Lower lobe of right lung (tissue), 2 donors: ENCODE results near the gene ANKRD55. TPM values are rescaled to one million over a fixed set of nuclear protein-coding genes. Genes with fewer than 3 reads are reported as not detected.
"Not testable (repeated sequence)": the region's sequence is repeated elsewhere in the genome, so short reads cannot be mapped to it uniquely, and the experiment has no call there.

Experiments
- ATAC-seq, 2 donors: fragments of 200-7000 bp; cut with Tn5 transposase; one replicate each; pipeline ENCODE4 v1.9.1; 2020 to 2022; ENCODE audit warnings: mild to moderate bottlenecking in 2 of 2, moderate library complexity in 2 of 2
- DNase-seq: peaks from one replicate; pipeline ENCODE4 v3.0.0-alpha.2; 2020
- H3K27ac ChIP-seq: fragments of 200-600 bp; one replicate; pipeline ENCODE4 v1.8.0; 2022
- H3K27me3 ChIP-seq: fragments of 200-600 bp; one replicate; pipeline ENCODE4 v1.8.0; 2022; ENCODE audit warnings: low read depth
- H3K36me3 ChIP-seq: fragments of 200-600 bp; one replicate; pipeline ENCODE4 v1.8.0; 2022; ENCODE audit warnings: mild to moderate bottlenecking
- H3K4me1 ChIP-seq: fragments of 200-600 bp; one replicate; pipeline ENCODE4 v1.8.0; 2022
- H3K4me3 ChIP-seq: fragments of 200-600 bp; one replicate; pipeline ENCODE4 v1.8.0; 2022; ENCODE audit warnings: mild to moderate bottlenecking
- H3K9me3 ChIP-seq: fragments of 200-600 bp; one replicate; pipeline ENCODE4 v1.8.0; 2022
- CTCF ChIP-seq: fragments of 200-600 bp; IDR thresholded peaks from one replicate; pipeline ENCODE4 v1.8.0; 2022; ENCODE audit warnings: antibody characterized with exemption, mild to moderate bottlenecking
- intact Hi-C: fragments of 100-400 bp; cut with DNase I; formaldehyde crosslinking; loops from one replicate; pipeline ENCODE4 v1.11.0; 2022
- total RNA-seq: library from RNA; stranded (reverse); fragmentation: NEBNext Ultra II Directional; extraction: Animal tissue kit (Norgen Biotek cat#: 25700); gene quantifications from one replicate; pipeline ENCODE4 v1.2.1, GENCODE V29; 2021
- donor health status: DM: no; HTN: yes; CAD: no; lungs with severe emphysema.

The ANKRD55 gene
- total RNA-seq, 1 donor from 2014 or later = 0.41 TPM

GRCh38 chr5:56106837-56107236 lies 126.3 kb downstream of the ANKRD55 start:
- Histone ChIP-seq H3K4me1 (peaks cover 13% of the 10 kb centered on the region), H3K27me3 (no peaks in the 10 kb centered on the region), H3K36me3 (no peaks in the 10 kb centered on the region), H3K9me3 (no peaks in the 10 kb centered on the region), H3K4me3 (no peak overlapping the region), H3K27ac (no peak overlapping the region)
- no peak for ATAC-seq
- intact Hi-C loops = no loop called here
- DNase-seq = no peak
- no peak for TF ChIP-seq CTCF

DNA sequence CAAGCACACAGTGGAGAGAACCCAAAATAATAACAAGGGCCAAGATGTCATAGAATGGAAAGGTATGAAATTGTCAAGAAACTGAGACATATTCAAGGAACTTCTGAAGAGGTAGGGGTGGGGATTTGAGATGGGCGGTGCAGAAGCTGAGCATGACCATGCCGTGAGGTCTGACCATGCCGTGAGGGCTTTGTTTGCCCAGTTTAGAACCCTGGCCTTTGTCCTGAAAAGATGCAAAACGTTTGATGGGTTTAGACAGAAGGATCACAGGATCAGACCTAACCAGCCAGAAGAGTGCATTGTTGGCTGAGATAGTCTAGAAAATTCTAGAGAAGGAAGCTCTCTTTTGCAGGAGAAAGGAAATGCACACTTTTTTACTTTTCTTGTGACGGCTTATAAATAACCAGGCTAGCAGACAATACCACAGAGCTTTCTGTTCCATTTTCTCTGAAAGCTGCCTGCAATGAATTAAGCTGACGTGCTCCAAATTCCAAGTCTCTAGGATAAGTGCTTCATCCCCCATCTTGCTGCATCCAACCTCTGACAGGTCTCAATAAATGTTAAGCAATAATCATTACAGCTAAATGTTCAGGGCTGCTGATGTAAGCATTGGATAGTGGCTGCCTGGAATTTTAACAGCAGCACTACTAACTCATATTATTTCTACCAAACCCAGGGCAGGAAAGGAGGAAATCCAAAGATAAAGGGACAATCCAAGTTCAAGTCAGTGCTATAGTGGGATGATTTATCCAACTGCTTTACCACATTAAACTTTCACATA lies 127.4 kb downstream of the ANKRD55 start:
- no peak overlapping the region for H3K27ac ChIP-seq
- intact Hi-C loops = no loop called here

DNA sequence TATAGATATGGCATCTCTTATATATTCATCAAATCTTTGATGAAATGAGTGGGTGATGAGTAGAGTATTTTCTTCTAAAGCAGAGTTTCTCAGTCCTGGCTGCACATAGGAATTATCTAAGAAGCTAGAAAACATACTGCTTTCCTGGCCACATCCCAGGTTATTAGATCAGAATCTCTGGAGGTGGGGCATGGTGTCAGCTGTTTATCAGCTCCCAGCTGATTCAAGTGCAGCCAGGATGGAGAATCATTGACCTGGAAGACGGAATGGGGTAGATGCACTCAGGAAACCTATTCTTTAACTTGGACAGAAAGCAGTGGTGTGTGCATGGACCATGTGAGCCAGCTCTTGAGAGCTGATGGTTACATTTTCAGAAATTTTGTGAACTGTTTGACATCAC lies 130.2 kb downstream of the ANKRD55 start:
- Histone ChIP-seq H3K36me3 (no peaks in the 10 kb centered on the region), H3K4me3 (no peak overlapping the region), H3K27ac (no peak overlapping the region), H3K27me3 (no peaks in the 10 kb centered on the region), H3K4me1 (peaks cover 42% of the 10 kb centered on the region), H3K9me3 (no peaks in the 10 kb centered on the region)
- no peak for ATAC-seq
- no peak for TF ChIP-seq CTCF
- intact Hi-C loops = no loop called here
- no peak for DNase-seq

More for the DNA sequence above, 127.4 kb downstream of the ANKRD55 start:
- ATAC-seq (no peak), DNase-seq (no peak)
- H3K4me3 ChIP-seq = no peak overlapping the region
- H3K4me1 ChIP-seq = peaks cover 16% of the 10 kb centered on the region
- H3K27me3 ChIP-seq = no peaks in the 10 kb centered on the region
- H3K36me3 ChIP-seq = no peaks in the 10 kb centered on the region
- TF ChIP-seq CTCF = no peak
- no peaks in the 10 kb centered on the region for H3K9me3 ChIP-seq

DNA sequence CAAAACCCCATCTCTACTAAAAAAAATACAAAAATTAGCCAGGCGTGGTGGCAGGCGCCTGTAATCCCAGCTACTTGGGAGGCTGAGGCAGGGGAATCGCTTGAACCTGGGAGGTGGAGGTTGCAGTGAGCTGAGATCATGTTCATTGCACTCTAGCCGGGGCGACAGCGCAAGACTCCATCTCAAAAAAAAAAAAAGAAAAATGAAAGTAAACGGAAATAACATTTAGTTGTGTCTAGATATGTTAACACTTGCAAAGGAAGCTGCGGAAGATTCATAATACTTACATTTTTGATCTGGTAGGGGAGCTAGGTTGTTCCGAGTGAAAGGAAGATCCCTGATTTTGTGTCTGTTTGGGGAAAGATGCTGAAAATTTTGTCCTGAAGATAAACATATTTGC lies 130.9 kb downstream of the ANKRD55 start:
- peaks cover 37% of the 10 kb centered on the region for H3K4me1 ChIP-seq
- H3K27ac ChIP-seq, intact Hi-C loops, DNase-seq, H3K4me3 ChIP-seq, ATAC-seq, H3K36me3 ChIP-seq, H3K9me3 ChIP-seq, H3K27me3 ChIP-seq: not testable (repeated sequence)

DNA sequence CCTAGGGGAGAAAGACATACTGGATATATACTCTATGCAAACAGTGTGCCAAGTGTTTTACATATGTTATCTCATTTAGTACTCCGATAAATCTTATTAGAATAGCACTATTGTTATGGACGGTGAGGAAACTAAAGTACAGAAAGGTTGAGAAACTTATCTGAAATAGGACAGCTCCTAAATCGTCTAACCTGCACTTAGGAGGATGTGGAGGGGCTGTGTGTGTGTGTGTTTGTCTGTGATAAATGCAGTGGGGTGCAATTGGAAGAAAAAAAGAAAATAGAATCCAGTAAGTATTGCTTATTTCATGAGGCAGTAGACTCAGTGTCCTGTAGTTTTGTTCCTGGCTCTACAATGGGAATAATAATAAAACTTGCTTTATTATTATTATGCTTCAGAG lies 131.9 kb downstream of the ANKRD55 start:
- no peaks in the 10 kb centered on the region for H3K36me3 ChIP-seq
- H3K4me1 ChIP-seq = peaks cover 37% of the 10 kb centered on the region
- no peaks in the 10 kb centered on the region for H3K9me3 ChIP-seq
- no peaks in the 10 kb centered on the region for H3K27me3 ChIP-seq
- no peak for TF ChIP-seq CTCF
- H3K4me3 ChIP-seq = no peak overlapping the region
- no peak for ATAC-seq
- intact Hi-C loops = no loop called here
- DNase-seq = no peak
- no peak overlapping the region for H3K27ac ChIP-seq

GRCh38 chr5:56100439-56101176 lies 132.5 kb downstream of the ANKRD55 start:
- intact Hi-C loops = no loop called here
- no peak for TF ChIP-seq CTCF
- Histone ChIP-seq H3K27me3 (no peaks in the 10 kb centered on the region), H3K4me1 (peaks cover 32% of the 10 kb centered on the region), H3K4me3 (no peak overlapping the region), H3K9me3 (no peaks in the 10 kb centered on the region), H3K36me3 (no peaks in the 10 kb centered on the region), H3K27ac (no peak overlapping the region)
- DNase-seq (no peak), ATAC-seq (no peak)
